CD4-positive, alpha-beta memory T cell (primary cell): Measurements from ENCODE around the gene RIMS3. TPM values are rescaled to one million over a fixed set of nuclear protein-coding genes. Genes with fewer than 3 reads are reported as not detected.

Source experiments
- CTCF ChIA-PET: fragments of 350-600 bp; sonication (Branson Sonifier 250); formaldehyde crosslinking; loops from one replicate; lab custom pipeline; 2021; ENCODE audit warnings: inconsistent platforms; ENCODE audit not compliant: partially characterized antibody; lab: Charles Lee
- POLR2A ChIA-PET: fragments of 350-600 bp; sonication (Branson Sonifier 250); formaldehyde crosslinking; loops from one replicate; lab custom pipeline; 2021; ENCODE audit not compliant: partially characterized antibody; lab: Charles Lee
- DNase-seq, 5 donors: peaks; one replicate each; pipeline versions ENCODE4 v3.0.0 to v3.0.0-alpha.2; 2020 to 2022; ENCODE audit warnings: mixed read lengths in 1 of 5
- H3K27ac ChIP-seq: one replicate; pipeline ENCODE4 v1.7.0; 2013; ENCODE audit warnings: low read depth, low read length
- H3K27me3 ChIP-seq: 2 replicates; pipeline ENCODE4 v1.7.0; 2013; ENCODE audit warnings: mild to moderate bottlenecking, low read length, moderate library complexity; ENCODE audit not compliant: insufficient read depth
- H3K36me3 ChIP-seq: 2 replicates; pipeline ENCODE4 v1.7.0; 2013; ENCODE audit warnings: mild to moderate bottlenecking, low read length, moderate library complexity; ENCODE audit not compliant: insufficient read depth
- H3K4me1 ChIP-seq: 2 replicates; pipeline ENCODE4 v1.7.0; 2013; ENCODE audit warnings: mild to moderate bottlenecking, low read length, moderate library complexity; ENCODE audit not compliant: insufficient read depth
- H3K4me3 ChIP-seq, 2 donors: one replicate each; pipeline ENCODE4 v1.7.0; 2013; ENCODE audit warnings: low read length in 2 of 2, mild to moderate bottlenecking in 1 of 2
- H3K9me3 ChIP-seq, 2 donors: one replicate each; pipeline ENCODE4 v1.7.0; 2013; ENCODE audit warnings: low read length in 2 of 2, control low read depth in 1 of 2; ENCODE audit not compliant: control insufficient read depth in 1 of 2
- H3K27ac Mint-ChIP-seq, 7 donors: one replicate each; pipeline ENCODE4 v1.8.0; 2020 to 2021; ENCODE audit warnings: mixed read lengths in 7 of 7, mild to moderate bottlenecking in 6 of 7, inconsistent platforms in 3 of 7, moderate library complexity in 3 of 7
- H3K27me3 Mint-ChIP-seq, 2 donors: one replicate each; pipeline ENCODE4 v1.8.0; 2020 to 2021; ENCODE audit warnings: mixed read lengths in 2 of 2
- H3K36me3 Mint-ChIP-seq, 2 donors: one replicate each; pipeline ENCODE4 v1.8.0; 2020 to 2021; ENCODE audit warnings: mixed read lengths in 2 of 2, inconsistent platforms in 1 of 2, mild to moderate bottlenecking in 1 of 2
- H3K4me1 Mint-ChIP-seq, 4 donors: one replicate each; pipeline ENCODE4 v1.8.0; 2020 to 2021; ENCODE audit warnings: mixed read lengths in 4 of 4, mild to moderate bottlenecking in 1 of 4
- H3K4me3 Mint-ChIP-seq, 8 donors: one replicate each; pipeline ENCODE4 v1.8.0; 2020 to 2021; ENCODE audit warnings: mixed read lengths in 8 of 8, mild to moderate bottlenecking in 7 of 8, moderate library complexity in 6 of 8, inconsistent platforms in 3 of 8
- H3K9me3 Mint-ChIP-seq, 8 donors: one replicate each; pipeline ENCODE4 v1.8.0; 2020 to 2021; ENCODE audit warnings: mixed read lengths in 8 of 8, mild to moderate bottlenecking in 5 of 8, inconsistent platforms in 3 of 8, moderate library complexity in 1 of 8
- intact Hi-C: fragments of 100-400 bp; cut with micrococcal nuclease; formaldehyde crosslinking; loops from one replicate; pipeline ENCODE4 v1.15.1; 2023
- polyA plus RNA-seq, 2 donors: library from polyadenylated mRNA; unstranded; fragments of 300-500 nt; fragmentation: Illumina TruSeq; gene quantifications; one replicate each; pipeline ENCODE4 v1.2.3, GENCODE V29; 2021
- total RNA-seq, 2 experiments: library from RNA; stranded (reverse); gene quantifications; one replicate each; pipeline ENCODE4 v1.2.3, GENCODE V29; 2021

Gene RIMS3
- total and polyA plus RNA-seq, 4 experiments from 2014 or later: 1.5 to 3.4 (median 2.2) TPM

- intact Hi-C loops: no loop called here
- Mint-ChIP-seq H3K4me3 (no peak overlapping the region), H3K36me3 (peaks cover 0 to 6% of the 10 kb centered on the region in 2 donors)
These were observed 15.4 kb downstream of the RIMS3 start for GRCh38 chr1:40650075-40650474.

GRCh38 chr1:40649592-40649930, 15.9 kb downstream of the RIMS3 start:
- intact Hi-C loops: no loop called here
- H3K4me1 ChIP-seq: no peaks in the 10 kb centered on the region
- DNase-seq: no peak
- Mint-ChIP-seq H3K27ac (no peak overlapping the region), H3K27me3 (peaks cover 0 to 1% of the 10 kb centered on the region in 2 donors), H3K4me1 (peaks cover 3 to 6% (median 4%) of the 10 kb centered on the region in 4 donors), H3K4me3 (no peak overlapping the region), H3K36me3 (peaks cover 0 to 8% of the 10 kb centered on the region in 2 donors), H3K9me3 (no peaks in the 10 kb centered on the region)
- no peak overlapping the region for H3K4me3 ChIP-seq
- no peaks in the 10 kb centered on the region for H3K9me3 ChIP-seq
- H3K27ac ChIP-seq: no peak overlapping the region
- ChIA-PET POLR2A (no interaction called here), CTCF (interaction anchor here (1.1 kb wide), 1 partner anchor 12 kb away, joined by 3 read pairs; no protein-coding TSS in a partner anchor)
- peaks cover 5% of the 10 kb centered on the region for H3K27me3 ChIP-seq
- H3K36me3 ChIP-seq: no peaks in the 10 kb centered on the region

More at GRCh38 chr1:40650075-40650474, 15.4 kb downstream of the RIMS3 start:
- Histone ChIP-seq H3K27ac (no peak overlapping the region), H3K4me1 (no peaks in the 10 kb centered on the region), H3K4me3 (no peak overlapping the region), H3K27me3 (peaks cover 5% of the 10 kb centered on the region), H3K36me3 (no peaks in the 10 kb centered on the region), H3K9me3 (no peaks in the 10 kb centered on the region)
- no peak for DNase-seq
- H3K9me3 Mint-ChIP-seq: no peaks in the 10 kb centered on the region
- peaks cover 0 to 3% of the 10 kb centered on the region in 2 donors for H3K27me3 Mint-ChIP-seq
- H3K4me1 Mint-ChIP-seq: peaks cover 4 to 10% (median 5%) of the 10 kb centered on the region in 4 donors
- CTCF ChIA-PET: interaction anchor here (1.1 kb wide), 1 partner anchor 12 kb away, joined by 3 read pairs; no protein-coding TSS in a partner anchor
- POLR2A ChIA-PET: no interaction called here
- H3K27ac Mint-ChIP-seq: no peak overlapping the region

- H3K27me3 ChIP-seq: peaks cover 5% of the 10 kb centered on the region
- intact Hi-C loops: no loop called here
- H3K27ac ChIP-seq: no peak overlapping the region
- Mint-ChIP-seq H3K4me1 (peaks cover 0 to 5% (median 3%) of the 10 kb centered on the region in 4 donors), H3K9me3 (no peaks in the 10 kb centered on the region), H3K27me3 (no peaks in the 10 kb centered on the region), H3K4me3 (peak overlapping the region in 2 of 8 donors; percentile 2 to 37), H3K36me3 (peaks cover 0 to 8% of the 10 kb centered on the region in 2 donors), H3K27ac (no peak overlapping the region)
- ChIA-PET CTCF (interaction anchor here (1.1 kb wide), 1 partner anchor 13 kb away, joined by 3 read pairs; no protein-coding TSS in a partner anchor), POLR2A (no interaction called here)
- H3K36me3 ChIP-seq: no peaks in the 10 kb centered on the region
- H3K4me1 ChIP-seq: no peaks in the 10 kb centered on the region
- H3K4me3 ChIP-seq: no peak overlapping the region
- H3K9me3 ChIP-seq: no peaks in the 10 kb centered on the region
- no peak for DNase-seq
These were observed 16.4 kb downstream of the RIMS3 start for GRCh38 chr1:40648928-40649591.

- no peaks in the 10 kb centered on the region for H3K9me3 Mint-ChIP-seq
- no peak overlapping the region for H3K4me3 Mint-ChIP-seq
- no peak overlapping the region for H3K27ac Mint-ChIP-seq
- H3K9me3 ChIP-seq: no peaks in the 10 kb centered on the region
- H3K36me3 ChIP-seq: no peaks in the 10 kb centered on the region
- peaks cover 5% of the 10 kb centered on the region for H3K27me3 ChIP-seq
- H3K4me1 Mint-ChIP-seq: peaks cover 0 to 5% (median 3%) of the 10 kb centered on the region in 4 donors
- no peak overlapping the region for H3K27ac ChIP-seq
- ChIA-PET POLR2A (interaction anchor here (0.6 kb wide), 1 partner anchor 27 kb away, joined by 3 read pairs; no protein-coding TSS in a partner anchor), CTCF (no interaction called here)
- peaks cover 0 to 8% of the 10 kb centered on the region in 2 donors for H3K36me3 Mint-ChIP-seq
- no peak for DNase-seq
- no peaks in the 10 kb centered on the region for H3K27me3 Mint-ChIP-seq
- no peak overlapping the region for H3K4me3 ChIP-seq
- H3K4me1 ChIP-seq: no peaks in the 10 kb centered on the region
- intact Hi-C loops: no loop called here
These were observed 17.3 kb downstream of the RIMS3 start for GRCh38 chr1:40648200-40648599.

GRCh38 chr1:40646315-40646714, 19.2 kb downstream of the RIMS3 start:
- Histone ChIP-seq H3K36me3 (no peaks in the 10 kb centered on the region), H3K27me3 (no peaks in the 10 kb centered on the region), H3K27ac (no peak overlapping the region), H3K4me3 (no peak overlapping the region), H3K4me1 (no peaks in the 10 kb centered on the region), H3K9me3 (no peaks in the 10 kb centered on the region)
- Mint-ChIP-seq H3K27ac (no peak overlapping the region), H3K36me3 (peaks cover 0 to 8% of the 10 kb centered on the region in 2 donors), H3K27me3 (no peaks in the 10 kb centered on the region), H3K9me3 (no peaks in the 10 kb centered on the region), H3K4me3 (no peak overlapping the region), H3K4me1 (peaks cover 0 to 5% (median 3%) of the 10 kb centered on the region in 4 donors)
- intact Hi-C loops: no loop called here
- DNase-seq: no peak
- ChIA-PET POLR2A (no interaction called here), CTCF (no interaction called here)

- no peak overlapping the region for H3K4me3 ChIP-seq
- H3K4me3 Mint-ChIP-seq: no peak overlapping the region
- H3K4me1 Mint-ChIP-seq: peaks cover 0 to 5% (median 3%) of the 10 kb centered on the region in 4 donors
- no peaks in the 10 kb centered on the region for H3K4me1 ChIP-seq
- no peaks in the 10 kb centered on the region for H3K36me3 ChIP-seq
- intact Hi-C loops: no loop called here
- no peak overlapping the region for H3K27ac ChIP-seq
- peak overlapping the region in 1 of 7 donors; percentile 57 for H3K27ac Mint-ChIP-seq
- peaks cover 0 to 3% of the 10 kb centered on the region in 2 donors for H3K27me3 Mint-ChIP-seq
- no peaks in the 10 kb centered on the region for H3K27me3 ChIP-seq
- ChIA-PET CTCF (interaction anchor here (0.6 kb wide), 1 partner anchor 24 kb away, joined by 3 read pairs; no protein-coding TSS in a partner anchor), POLR2A (no interaction called here)
- H3K9me3 ChIP-seq: no peaks in the 10 kb centered on the region
- DNase-seq: no peak
- no peaks in the 10 kb centered on the region for H3K9me3 Mint-ChIP-seq
- peaks cover 0 to 8% of the 10 kb centered on the region in 2 donors for H3K36me3 Mint-ChIP-seq
These were observed 20.3 kb downstream of the RIMS3 start for GRCh38 chr1:40645118-40645680.

- DNase-seq: no peak
- intact Hi-C loops: no loop called here
- H3K4me3 Mint-ChIP-seq: no peak overlapping the region
- peaks cover 0 to 4% of the 10 kb centered on the region in 2 donors for H3K36me3 Mint-ChIP-seq
- no peak overlapping the region for H3K27ac Mint-ChIP-seq
- H3K9me3 ChIP-seq: no peaks in the 10 kb centered on the region
- H3K36me3 ChIP-seq: no peaks in the 10 kb centered on the region
- H3K4me3 ChIP-seq: no peak overlapping the region
- H3K4me1 Mint-ChIP-seq: peaks cover 0 to 4% (median 0%) of the 10 kb centered on the region in 4 donors
- H3K27me3 Mint-ChIP-seq: peaks cover 0 to 3% of the 10 kb centered on the region in 2 donors
- no peaks in the 10 kb centered on the region for H3K9me3 Mint-ChIP-seq
- no peaks in the 10 kb centered on the region for H3K4me1 ChIP-seq
- H3K27ac ChIP-seq: no peak overlapping the region
- H3K27me3 ChIP-seq: no peaks in the 10 kb centered on the region
- CTCF ChIA-PET: no interaction called here
- POLR2A ChIA-PET: no interaction called here
These were observed 23.8 kb downstream of the RIMS3 start for GRCh38 chr1:40641601-40642242.
